DND-41 (cell line): ENCODE results near the gene ZNF724.

ENCODE experiments used
- ATAC-seq: fragments of 200-7000 bp; cut with Tn5 transposase; 3 replicates; pipeline ENCODE4 v1.9.1; 2021; ENCODE audit warnings: low read depth; ENCODE audit not compliant: insufficient read depth
- DNase-seq: peaks from one replicate; pipeline ENCODE4 v3.0.0-alpha.2; 2020
- H2AFZ ChIP-seq: 2 replicates; pipeline ENCODE4 v1.6.0; 2012; ENCODE audit warnings: low read depth, low read length
- H3K27ac ChIP-seq: 2 replicates; pipeline ENCODE4 v1.5.1; 2012; ENCODE audit warnings: low read length, inconsistent platforms
- H3K27me3 ChIP-seq: fragments of 200-600 bp; sonication (generic); 2 replicates; pipeline ENCODE4 v1.6.0; 2012; ENCODE audit warnings: low read length, mild to moderate bottlenecking, inconsistent platforms; ENCODE audit not compliant: insufficient read depth, poor library complexity
- H3K36me3 ChIP-seq: 2 replicates; pipeline ENCODE4 v1.5.1; 2012; ENCODE audit warnings: low read length, inconsistent platforms; ENCODE audit not compliant: insufficient read depth
- H3K4me1 ChIP-seq: 2 replicates; pipeline ENCODE4 v1.5.1; 2012; ENCODE audit warnings: mild to moderate bottlenecking, low read length; ENCODE audit not compliant: insufficient read depth
- H3K4me2 ChIP-seq: 2 replicates; pipeline ENCODE4 v1.6.0; 2012; ENCODE audit warnings: mild to moderate bottlenecking, moderate library complexity, low read length, inconsistent platforms; ENCODE audit not compliant: insufficient read depth
- H3K4me3 ChIP-seq, 2 experiments: fragments of 200-600 bp in 1 of 2; shearing (Covaris generic) in 1 of 2; 2 replicates each; pipeline ENCODE4 v1.5.1; 2012 to 2016; ENCODE audit warnings: inconsistent platforms in 2 of 2, low read length in 2 of 2, mild to moderate bottlenecking in 2 of 2, low read depth in 1 of 2, moderate library complexity in 1 of 2
- H3K79me2 ChIP-seq: 2 replicates; pipeline ENCODE4 v1.6.0; 2012; ENCODE audit warnings: low read length, inconsistent platforms; ENCODE audit not compliant: insufficient read depth
- H3K9ac ChIP-seq: 2 replicates; pipeline ENCODE4 v1.6.0; 2012; ENCODE audit warnings: low read depth, mild to moderate bottlenecking, inconsistent platforms, low read length, moderate library complexity
- H3K9me3 ChIP-seq: 2 replicates; pipeline ENCODE4 v1.5.1; 2012; ENCODE audit warnings: low read length, moderate library complexity, mild to moderate bottlenecking, inconsistent platforms; ENCODE audit not compliant: insufficient read depth, severe bottlenecking
- H4K20me1 ChIP-seq: 2 replicates; pipeline ENCODE4 v1.6.0; 2012; ENCODE audit warnings: low read length; ENCODE audit not compliant: insufficient read depth
- EZH2 ChIP-seq: IDR thresholded peaks from 3 replicates; pipeline ENCODE4 v1.6.1; 2012; ENCODE audit warnings: borderline replicate concordance, low read depth, mild to moderate bottlenecking, moderate library complexity, low read length, inconsistent platforms; ENCODE audit not compliant: severe bottlenecking
- TF ChIP-seq, protein P1 (sequence below): IDR thresholded peaks from 2 replicates; pipeline ENCODE4 v1.5.1; 2012; ENCODE audit warnings: borderline replicate concordance, low read length, moderate library complexity, mild to moderate bottlenecking; ENCODE audit not compliant: poor library complexity, severe bottlenecking; ENCODE audit errors: extremely low read depth

Gene ZNF724

GRCh38 chr19:23203841-23204344 is 46.3 kb downstream of the ZNF724 start:
- Histone ChIP-seq H3K27me3 (no peaks in the 10 kb centered on the region), H3K9ac (no peak overlapping the region), H3K4me1 (no peaks in the 10 kb centered on the region), H4K20me1 (no peaks in the 10 kb centered on the region), H3K4me2 (no peak overlapping the region), H3K79me2 (no peaks in the 10 kb centered on the region), H3K4me3 (no peak overlapping the region), H2AFZ (no peak overlapping the region), H3K27ac (no peak overlapping the region), H3K9me3 (peaks cover 3% of the 10 kb centered on the region), H3K36me3 (no peaks in the 10 kb centered on the region)
- ATAC-seq (no peak), DNase-seq (no peak)
- TF ChIP-seq, protein P1, sequence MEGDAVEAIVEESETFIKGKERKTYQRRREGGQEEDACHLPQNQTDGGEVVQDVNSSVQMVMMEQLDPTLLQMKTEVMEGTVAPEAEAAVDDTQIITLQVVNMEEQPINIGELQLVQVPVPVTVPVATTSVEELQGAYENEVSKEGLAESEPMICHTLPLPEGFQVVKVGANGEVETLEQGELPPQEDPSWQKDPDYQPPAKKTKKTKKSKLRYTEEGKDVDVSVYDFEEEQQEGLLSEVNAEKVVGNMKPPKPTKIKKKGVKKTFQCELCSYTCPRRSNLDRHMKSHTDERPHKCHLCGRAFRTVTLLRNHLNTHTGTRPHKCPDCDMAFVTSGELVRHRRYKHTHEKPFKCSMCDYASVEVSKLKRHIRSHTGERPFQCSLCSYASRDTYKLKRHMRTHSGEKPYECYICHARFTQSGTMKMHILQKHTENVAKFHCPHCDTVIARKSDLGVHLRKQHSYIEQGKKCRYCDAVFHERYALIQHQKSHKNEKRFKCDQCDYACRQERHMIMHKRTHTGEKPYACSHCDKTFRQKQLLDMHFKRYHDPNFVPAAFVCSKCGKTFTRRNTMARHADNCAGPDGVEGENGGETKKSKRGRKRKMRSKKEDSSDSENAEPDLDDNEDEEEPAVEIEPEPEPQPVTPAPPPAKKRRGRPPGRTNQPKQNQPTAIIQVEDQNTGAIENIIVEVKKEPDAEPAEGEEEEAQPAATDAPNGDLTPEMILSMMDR: no peak
- no peak for TF ChIP-seq EZH2

DNA sequence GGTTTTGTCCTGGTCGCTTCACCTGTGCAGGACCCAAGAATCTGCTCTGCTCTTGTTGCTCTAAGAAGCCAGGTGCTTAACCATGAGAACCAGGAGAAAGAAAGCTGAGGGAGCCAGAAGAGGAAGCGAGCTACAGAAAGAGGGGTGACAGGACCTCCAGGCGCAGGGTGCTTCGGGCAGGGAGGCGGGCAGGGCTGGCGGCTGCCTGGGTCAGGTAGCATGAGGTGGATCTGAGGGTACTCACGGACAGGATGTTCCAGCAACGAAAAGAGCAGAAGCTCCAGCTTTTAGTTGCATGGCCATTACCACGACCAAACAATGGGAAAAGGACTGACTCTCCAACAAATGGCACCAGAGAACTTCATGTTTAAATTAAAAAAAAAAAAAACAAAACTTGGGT is 59.9 kb downstream of the ZNF724 start:
- no peaks in the 10 kb centered on the region for H4K20me1 ChIP-seq
- peaks cover 5% of the 10 kb centered on the region for H3K9me3 ChIP-seq
- no peaks in the 10 kb centered on the region for H3K27me3 ChIP-seq
- ATAC-seq: no peak
- DNase-seq: no peak
- H3K4me3 ChIP-seq: no peak overlapping the region
- no peaks in the 10 kb centered on the region for H3K4me1 ChIP-seq
- H3K27ac ChIP-seq: no peak overlapping the region
- no peaks in the 10 kb centered on the region for H3K36me3 ChIP-seq
- no peak overlapping the region for H3K9ac ChIP-seq
- no peaks in the 10 kb centered on the region for H3K79me2 ChIP-seq
- TF ChIP-seq EZH2: no peak
- H3K4me2 ChIP-seq: no peak overlapping the region
- H2AFZ ChIP-seq: no peak overlapping the region

DNA sequence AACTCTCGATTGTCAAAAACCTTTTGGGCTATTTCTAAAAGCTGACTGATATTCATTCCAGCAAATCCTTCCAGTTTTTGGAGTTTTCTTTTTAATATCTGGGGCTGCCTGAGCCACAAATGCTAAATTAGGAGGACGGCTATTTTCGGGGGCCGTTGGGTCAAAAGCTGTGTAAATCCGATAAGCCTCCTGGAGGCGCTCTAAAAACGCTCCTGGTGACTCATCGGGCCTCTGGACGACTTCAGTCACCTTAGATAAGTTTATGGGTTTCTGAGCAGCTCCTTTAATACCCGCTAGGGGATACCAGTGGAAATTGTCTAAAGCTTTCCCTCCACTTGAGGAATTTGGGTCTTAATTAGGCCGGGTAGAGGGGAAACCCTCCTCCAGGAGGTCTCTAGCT is 66.9 kb downstream of the ZNF724 start:
- ATAC-seq: no peak
- no peak for DNase-seq

More for the DNA sequence above, 66.9 kb downstream of the ZNF724 start:
- TF ChIP-seq EZH2: no peak
- H3K79me2 ChIP-seq: no peaks in the 10 kb centered on the region
- H3K9me3 ChIP-seq: peaks cover 3% of the 10 kb centered on the region
- H2AFZ ChIP-seq: no peak overlapping the region
- H3K4me1 ChIP-seq: no peaks in the 10 kb centered on the region
- no peak overlapping the region for H3K9ac ChIP-seq
- H3K27ac ChIP-seq: no peak overlapping the region
- no peaks in the 10 kb centered on the region for H3K27me3 ChIP-seq
- no peaks in the 10 kb centered on the region for H4K20me1 ChIP-seq
- no peak overlapping the region for H3K4me2 ChIP-seq
- H3K36me3 ChIP-seq: no peaks in the 10 kb centered on the region
- H3K4me3 ChIP-seq: no peak overlapping the region
